OCI-LY7 (cell line): ENCODE results near the gene COL16A1.

ENCODE experiments used
- CTCF ChIP-seq: fragments of 200-600 bp; sonication (generic); conservative IDR thresholded peaks from 2 replicates; pipeline ENCODE4 v1.5.1; 2014; ENCODE audit warnings: mild to moderate bottlenecking, antibody characterized with exemption, low read length, moderate library complexity, mixed read lengths
- EZH2phosphoT487 ChIP-seq: fragments of 200-600 bp; sonication (generic); IDR thresholded peaks from 2 replicates; pipeline ENCODE4 v1.6.1; 2018; ENCODE audit warnings: low read depth, borderline replicate concordance, mild to moderate bottlenecking, mixed run types, antibody characterized with exemption, low read length, moderate library complexity, mixed read lengths

GRCh38 chr1:31624731-31625514 is 78.9 kb downstream of the COL16A1 start:
- TF ChIP-seq CTCF, result no peak
- TF ChIP-seq EZH2phosphoT487, result no peak
